Neuronal stem cell (in vitro differentiated cells): Measurements from ENCODE around the gene SP140.

Source experiments
- DNase-seq: peaks from one replicate; pipeline ENCODE4 v3.0.0-alpha.2; 2013; ENCODE audit warnings: low spot score
- H2AFZ ChIP-seq: one replicate; pipeline ENCODE4 v1.6.1; 2013; ENCODE audit warnings: mild to moderate bottlenecking, low read length, inconsistent platforms
- H2AK5ac ChIP-seq: 2 replicates; pipeline ENCODE4 v1.6.1; 2013; ENCODE audit warnings: low read depth, mild to moderate bottlenecking, inconsistent platforms, low read length, moderate library complexity, mixed read lengths
- H2BK120ac ChIP-seq: 2 replicates; pipeline ENCODE4 v1.6.1; 2013; ENCODE audit warnings: low read depth, mild to moderate bottlenecking, inconsistent platforms, low read length, moderate library complexity, mixed read lengths
- H2BK12ac ChIP-seq: one replicate; pipeline ENCODE4 v1.6.1; 2013; ENCODE audit warnings: low read length, inconsistent platforms
- H2BK15ac ChIP-seq: 2 replicates; pipeline ENCODE4 v1.6.1; 2013; ENCODE audit warnings: mild to moderate bottlenecking, low read length, inconsistent platforms, mixed read lengths
- H2BK5ac ChIP-seq: one replicate; pipeline ENCODE4 v1.6.1; 2013; ENCODE audit warnings: inconsistent platforms, mild to moderate bottlenecking, low read length, moderate library complexity
- H3K14ac ChIP-seq: one replicate; pipeline ENCODE4 v1.6.1; 2013; ENCODE audit warnings: low read length, inconsistent platforms
- H3K18ac ChIP-seq: 2 replicates; pipeline ENCODE4 v1.6.1; 2013; ENCODE audit warnings: low read length, inconsistent platforms
- H3K23ac ChIP-seq: 2 replicates; pipeline ENCODE4 v1.6.1; 2013; ENCODE audit warnings: low read depth, mild to moderate bottlenecking, mixed read lengths, low read length, inconsistent platforms; ENCODE audit not compliant: poor library complexity
- H3K27ac ChIP-seq: replicated peaks from 3 replicates; pipeline ENCODE4 v1.5.1; 2013; ENCODE audit warnings: low read length, inconsistent platforms
- H3K27me3 ChIP-seq, 3 experiments: 2 replicates each; pipeline ENCODE4 v1.6.1; 2013; ENCODE audit warnings: low read length in 3 of 3, mild to moderate bottlenecking in 2 of 3, inconsistent platforms in 1 of 3, low read depth in 1 of 3, mixed read lengths in 1 of 3, moderate library complexity in 1 of 3; ENCODE audit not compliant: control insufficient read depth in 3 of 3, insufficient read depth in 3 of 3
- H3K36me3 ChIP-seq, 2 donors: replicated peaks in 1 of 2; 2 replicates each; pipeline ENCODE4 v1.6.1; 2013; ENCODE audit warnings: low read length in 2 of 2; ENCODE audit not compliant: control insufficient read depth in 2 of 2, insufficient read depth in 2 of 2
- H3K4ac ChIP-seq: 2 replicates; pipeline ENCODE4 v1.6.1; 2013; ENCODE audit warnings: inconsistent platforms, mild to moderate bottlenecking, low read length, moderate library complexity
- H3K4me1 ChIP-seq, 2 donors: 1 replicate in 1 of 2; 2 replicates in 1 of 2; pipeline ENCODE4 v1.6.1; 2013; ENCODE audit warnings: low read length in 2 of 2, low read depth in 1 of 2; ENCODE audit not compliant: control insufficient read depth in 2 of 2, insufficient read depth in 1 of 2
- H3K4me2 ChIP-seq: one replicate; pipeline ENCODE4 v1.6.1; 2013; ENCODE audit warnings: mild to moderate bottlenecking, low read length, inconsistent platforms; ENCODE audit not compliant: insufficient read depth, poor library complexity, severe bottlenecking
- H3K4me3 ChIP-seq, 2 donors: 2 replicates each; pipeline ENCODE4 v1.5.1; 2013; ENCODE audit warnings: low read length in 2 of 2, mild to moderate bottlenecking in 2 of 2, inconsistent platforms in 1 of 2, moderate library complexity in 1 of 2
- H3K79me1 ChIP-seq: one replicate; pipeline ENCODE4 v1.6.1; 2013; ENCODE audit warnings: low read depth, mild to moderate bottlenecking, inconsistent platforms, low read length, moderate library complexity
- H3K9ac ChIP-seq: one replicate; pipeline ENCODE4 v1.6.1; 2013; ENCODE audit warnings: mild to moderate bottlenecking, low read depth, low read length, inconsistent platforms; ENCODE audit not compliant: poor library complexity
- H3K9me3 ChIP-seq, 2 donors: replicated peaks in 1 of 2; 2 replicates each; pipeline versions ENCODE3 to v1.6.1; 2013; ENCODE audit warnings: low read length in 2 of 2, mild to moderate bottlenecking in 2 of 2, inconsistent platforms in 1 of 2, low read depth in 1 of 2, mixed read lengths in 1 of 2, moderate library complexity in 1 of 2; ENCODE audit not compliant: control insufficient read depth in 2 of 2, insufficient read depth in 1 of 2
- H4K8ac ChIP-seq: one replicate; pipeline ENCODE4 v1.6.1; 2013; ENCODE audit warnings: low read depth, mild to moderate bottlenecking, inconsistent platforms, low read length, moderate library complexity
- H4K91ac ChIP-seq: one replicate; pipeline ENCODE4 v1.6.1; 2013; ENCODE audit warnings: low read length, low read depth, mild to moderate bottlenecking, inconsistent platforms; ENCODE audit not compliant: poor library complexity
- WGBS, 2 donors: extraction: QIAGEN DNeasy Blood & Tissue Kit; methylation state at CpG; one replicate each; pipeline ENCODE4 v1.1.7; 2013; ENCODE audit warnings: missing lambda C conversion rate in 2 of 2, mixed read lengths in 1 of 2; ENCODE audit not compliant: insufficient read length in 2 of 2, insufficient replicate concordance in 1 of 2; ENCODE audit errors: extremely low coverage in 2 of 2; 5-methylcytosine and 5-hydroxymethylcytosine counted together

SP140 gene

GRCh38 chr2:230296917-230297316 lies 71.4 kb downstream of the SP140 start:
- no peaks in the 10 kb centered on the region for H3K9me3 ChIP-seq
- no peak overlapping the region for H3K4me2 ChIP-seq
- no peak overlapping the region for H4K8ac ChIP-seq
- H3K4ac ChIP-seq: no peak overlapping the region
- H2BK12ac ChIP-seq: no peak overlapping the region
- H4K91ac ChIP-seq: no peak overlapping the region
- H2AFZ ChIP-seq: no peak overlapping the region
- H2AK5ac ChIP-seq: no peak overlapping the region
- H3K18ac ChIP-seq: no peak overlapping the region
- DNase-seq: no peak
- H3K36me3 ChIP-seq: no peaks in the 10 kb centered on the region
- no peak overlapping the region for H3K14ac ChIP-seq
- no peak overlapping the region for H2BK120ac ChIP-seq
- H3K4me3 ChIP-seq: no peak overlapping the region
- H3K9ac ChIP-seq: no peak overlapping the region
- no peaks in the 10 kb centered on the region for H3K79me1 ChIP-seq
- H3K23ac ChIP-seq: no peak overlapping the region
- no peak overlapping the region for H2BK15ac ChIP-seq
- no peak overlapping the region for H2BK5ac ChIP-seq
- H3K27me3 ChIP-seq: peaks cover 0 to 3% (median 0%) of the 10 kb centered on the region in 3 experiments
- H3K4me1 ChIP-seq: no peaks in the 10 kb centered on the region
- no peak overlapping the region for H3K27ac ChIP-seq

- H3K4me1 ChIP-seq: no peaks in the 10 kb centered on the region
- no peaks in the 10 kb centered on the region for H3K9me3 ChIP-seq
- H3K36me3 ChIP-seq: no peaks in the 10 kb centered on the region
- no peak overlapping the region for H3K14ac ChIP-seq
- no peak overlapping the region for H2BK12ac ChIP-seq
- no peak overlapping the region for H3K4ac ChIP-seq
- no peaks in the 10 kb centered on the region for H3K27me3 ChIP-seq
- no peak for DNase-seq
- H2BK5ac ChIP-seq: no peak overlapping the region
- no peak overlapping the region for H3K18ac ChIP-seq
- H3K4me3 ChIP-seq: no peak overlapping the region
- no peak overlapping the region for H2BK120ac ChIP-seq
- H4K8ac ChIP-seq: no peak overlapping the region
- H3K79me1 ChIP-seq: no peaks in the 10 kb centered on the region
- no peak overlapping the region for H3K9ac ChIP-seq
- no peak overlapping the region for H2AK5ac ChIP-seq
- no CpG with 5 or more reads among the region's 2 CpGs for WGBS, 2 donors
- no peak overlapping the region for H3K4me2 ChIP-seq
- no peak overlapping the region for H2AFZ ChIP-seq
- H4K91ac ChIP-seq: no peak overlapping the region
- H2BK15ac ChIP-seq: no peak overlapping the region
- H3K23ac ChIP-seq: no peak overlapping the region
- no peak overlapping the region for H3K27ac ChIP-seq
Observed at GRCh38 chr2:230299618-230300017, 74.1 kb downstream of the SP140 start.

GRCh38 chr2:230305416-230306275 lies 80.1 kb downstream of the SP140 start:
- Histone ChIP-seq H3K4ac (no peak overlapping the region), H2BK5ac (peak overlapping the region; percentile 53), H3K9me3 (no peaks in the 10 kb centered on the region), H3K4me3 (no peak overlapping the region), H2BK15ac (peak overlapping the region; percentile 75), H2AFZ (no peak overlapping the region), H3K18ac (peak overlapping the region; percentile 11), H3K4me1 (no peaks in the 10 kb centered on the region), H4K91ac (no peak overlapping the region), H2BK120ac (no peak overlapping the region), H3K27me3 (no peaks in the 10 kb centered on the region), H3K9ac (peak overlapping the region; percentile 21), H2BK12ac (peak overlapping the region; percentile 41), H2AK5ac (peak overlapping the region; percentile 74), H3K36me3 (no peaks in the 10 kb centered on the region), H3K27ac (no peak overlapping the region), H3K23ac (peak overlapping the region; percentile 80), H3K14ac (peak overlapping the region; percentile 82), H3K4me2 (no peak overlapping the region), H3K79me1 (no peaks in the 10 kb centered on the region), H4K8ac (peak overlapping the region; percentile 57)
- no CpG with 5 or more reads among the region's 23 CpGs for WGBS, 2 donors
- DNase-seq: no peak

GRCh38 chr2:230306474-230306873 lies 80.9 kb downstream of the SP140 start:
- H3K18ac ChIP-seq: no peak overlapping the region
- H3K27me3 ChIP-seq: no peaks in the 10 kb centered on the region
- H3K4ac ChIP-seq: no peak overlapping the region
- H3K4me3 ChIP-seq: no peak overlapping the region
- H3K9ac ChIP-seq: no peak overlapping the region
- H2BK12ac ChIP-seq: no peak overlapping the region
- H2AK5ac ChIP-seq: no peak overlapping the region
- H4K91ac ChIP-seq: no peak overlapping the region
- no peak overlapping the region for H3K14ac ChIP-seq
- no peak overlapping the region for H2BK15ac ChIP-seq
- peak overlapping the region; percentile 53 for H2BK5ac ChIP-seq
- H3K4me1 ChIP-seq: no peaks in the 10 kb centered on the region
- no peak overlapping the region for H3K27ac ChIP-seq
- H3K23ac ChIP-seq: peak overlapping the region; percentile 80
- H2BK120ac ChIP-seq: no peak overlapping the region
- no peaks in the 10 kb centered on the region for H3K9me3 ChIP-seq
- DNase-seq: no peak
- H3K4me2 ChIP-seq: no peak overlapping the region
- no peaks in the 10 kb centered on the region for H3K36me3 ChIP-seq
- no peak overlapping the region for H4K8ac ChIP-seq
- no peaks in the 10 kb centered on the region for H3K79me1 ChIP-seq
- H2AFZ ChIP-seq: no peak overlapping the region
- WGBS, 2 donors: no CpG with 5 or more reads among the region's 2 CpGs
